ENCODE measurements around the gene KIF26B. TPM values are rescaled to one million over a fixed set of nuclear protein-coding genes. Genes with fewer than 3 reads are reported as not detected.

The KIF26B gene
- total RNA-seq, 1 donor from 2014 or later: 0.02 TPM

DNA sequence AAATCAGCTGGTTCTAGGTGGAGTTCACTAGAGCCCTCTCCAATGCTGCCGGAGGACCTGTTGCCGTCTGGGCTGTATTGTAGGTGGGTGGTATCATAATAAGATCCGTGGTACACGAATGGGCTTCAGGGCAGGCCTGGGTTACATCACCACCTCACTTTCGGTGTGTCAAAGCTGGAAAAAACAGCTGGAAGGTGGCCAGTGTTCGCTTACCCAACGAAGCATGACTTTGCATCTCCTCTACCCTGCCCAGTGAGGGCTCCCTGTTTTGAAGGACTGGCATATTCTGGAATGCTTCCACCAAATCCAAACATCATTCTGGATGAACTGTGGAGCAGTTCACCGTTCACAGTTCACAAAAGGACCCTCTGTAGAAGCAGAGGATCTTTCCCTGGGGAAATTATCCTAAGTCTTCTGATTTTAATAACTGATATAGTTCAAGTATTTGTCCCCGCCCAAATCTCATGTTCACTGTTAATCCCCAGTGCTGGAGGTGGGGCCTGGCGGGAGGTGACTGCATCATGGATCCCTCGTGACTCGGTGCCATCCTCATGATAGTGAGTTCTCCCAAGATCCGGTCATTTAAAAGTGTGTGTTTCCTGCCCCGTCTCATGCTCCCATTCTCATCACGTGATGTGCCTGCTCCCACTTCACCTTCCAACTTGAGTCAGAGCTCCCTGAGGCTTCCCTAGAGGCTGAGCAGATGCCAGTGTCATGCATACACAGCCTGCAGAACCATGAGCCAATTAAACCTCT lies 429.0 kb downstream of the KIF26B start:
- intact Hi-C loops (cut with micrococcal nuclease): no loop called here

DNA sequence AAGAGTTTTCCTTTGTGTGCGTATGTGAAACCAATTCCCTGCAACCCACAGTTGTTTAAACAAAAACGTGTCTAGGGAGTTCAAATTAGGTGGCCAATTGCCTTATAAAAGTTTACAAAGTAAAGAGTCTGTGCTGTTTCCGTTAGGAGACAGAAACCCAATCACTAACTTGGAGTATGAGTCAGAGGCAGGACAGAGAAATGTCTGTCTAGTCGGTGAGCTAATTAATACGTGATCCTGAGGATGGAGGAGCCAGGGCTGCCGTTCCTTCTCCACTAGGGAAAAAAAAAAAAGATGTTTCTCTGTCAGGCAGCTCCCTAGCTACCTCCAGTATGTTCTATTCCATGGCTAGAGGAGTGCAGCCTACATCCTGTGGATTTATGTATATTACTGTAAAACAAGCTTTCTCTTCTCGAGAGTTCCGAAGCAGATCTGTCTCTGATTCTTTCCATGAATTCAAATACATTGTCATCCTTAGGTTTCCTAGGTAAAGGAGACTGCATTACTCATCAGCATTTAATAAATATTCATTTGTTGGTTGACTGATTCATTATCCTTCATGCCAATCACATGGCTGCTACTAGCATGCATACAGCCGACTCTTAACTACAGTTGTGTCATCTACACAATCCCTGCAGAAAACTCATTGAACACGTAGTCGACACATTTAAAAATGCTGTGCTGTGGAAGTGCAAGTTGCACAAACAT lies 430.6 kb downstream of the KIF26B start:
- intact Hi-C loops (cut with micrococcal nuclease): no loop called here

DNA sequence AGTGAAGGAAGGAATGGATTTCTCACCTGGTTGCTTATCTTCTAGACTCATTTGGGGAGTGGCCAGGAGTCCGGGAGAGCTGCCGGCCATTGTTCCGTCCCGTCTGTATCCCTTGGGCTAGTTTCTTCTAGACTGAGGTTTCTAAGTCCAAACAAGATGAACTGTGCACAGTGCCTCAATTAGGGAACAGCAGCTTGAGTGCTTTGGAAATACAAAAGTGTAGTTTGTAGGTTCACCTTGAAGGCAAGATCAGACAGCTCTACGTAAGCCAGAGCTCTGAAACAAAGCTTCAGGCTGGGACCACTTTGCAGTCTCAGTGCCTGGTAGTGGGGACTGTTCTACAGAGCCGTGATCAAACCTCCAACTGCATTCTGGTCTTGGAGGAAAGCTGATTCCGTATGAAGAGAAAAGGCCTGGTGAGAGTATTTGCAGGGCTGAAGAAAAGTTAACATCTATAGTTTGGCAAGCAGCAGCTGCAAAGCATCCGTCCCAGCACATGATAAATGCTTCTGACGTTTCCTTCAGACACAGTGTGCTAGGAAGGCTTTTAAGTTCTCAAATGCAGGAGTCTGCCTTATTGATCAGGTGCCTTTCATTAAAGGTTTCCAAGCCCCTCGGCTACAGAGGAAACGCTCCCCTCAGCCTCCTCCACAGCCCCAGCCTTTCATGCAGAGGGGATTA lies 432.8 kb downstream of the KIF26B start:
- intact Hi-C loops (cut with micrococcal nuclease): no loop called here

DNA sequence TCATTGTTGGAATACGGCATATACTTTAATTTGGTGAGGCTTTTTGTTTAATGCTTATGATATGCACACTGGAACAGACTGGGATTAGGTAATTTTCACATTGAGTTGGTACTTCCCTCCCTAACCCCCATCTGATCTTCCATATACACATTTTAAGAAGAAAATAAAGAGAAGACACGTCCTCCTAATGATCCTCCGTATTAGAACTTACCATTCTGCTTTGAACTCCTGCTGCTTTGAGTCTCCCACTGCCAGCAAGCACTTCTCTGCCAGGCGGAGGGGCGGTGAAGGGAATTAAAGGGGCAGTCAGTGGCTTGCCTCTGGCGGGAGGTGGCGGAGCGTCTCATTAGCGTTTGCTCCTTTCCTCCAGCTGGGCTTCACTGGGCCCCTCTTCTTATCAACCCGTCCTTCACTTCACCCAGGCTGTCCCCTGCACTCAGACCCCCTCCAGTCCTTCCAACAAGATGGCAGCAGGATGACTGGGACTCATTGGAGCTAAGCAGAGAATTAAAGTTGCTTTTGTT lies 433.4 kb downstream of the KIF26B start:
- intact Hi-C loops (cut with micrococcal nuclease): no loop called here

DNA sequence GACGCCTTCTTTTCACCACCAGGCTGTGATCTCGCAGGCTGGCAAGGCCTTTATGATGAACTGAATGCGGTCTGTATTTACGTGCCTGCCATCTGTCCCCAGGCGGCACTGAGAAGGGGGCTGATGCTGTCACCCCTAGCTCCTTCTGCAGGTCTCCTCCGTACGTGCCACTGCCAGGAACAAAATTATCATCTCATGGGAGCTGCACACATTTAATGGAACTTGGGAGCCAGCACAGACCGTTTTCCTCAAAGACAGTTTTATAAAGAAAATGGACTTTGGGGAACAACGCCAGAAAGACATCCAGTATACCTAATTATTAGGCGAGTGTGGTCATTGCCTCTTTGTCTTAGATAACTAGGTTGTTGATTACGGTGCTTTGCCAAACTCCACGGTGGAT lies 434.5 kb downstream of the KIF26B start:
- intact Hi-C loops (cut with micrococcal nuclease): no loop called here

DNA sequence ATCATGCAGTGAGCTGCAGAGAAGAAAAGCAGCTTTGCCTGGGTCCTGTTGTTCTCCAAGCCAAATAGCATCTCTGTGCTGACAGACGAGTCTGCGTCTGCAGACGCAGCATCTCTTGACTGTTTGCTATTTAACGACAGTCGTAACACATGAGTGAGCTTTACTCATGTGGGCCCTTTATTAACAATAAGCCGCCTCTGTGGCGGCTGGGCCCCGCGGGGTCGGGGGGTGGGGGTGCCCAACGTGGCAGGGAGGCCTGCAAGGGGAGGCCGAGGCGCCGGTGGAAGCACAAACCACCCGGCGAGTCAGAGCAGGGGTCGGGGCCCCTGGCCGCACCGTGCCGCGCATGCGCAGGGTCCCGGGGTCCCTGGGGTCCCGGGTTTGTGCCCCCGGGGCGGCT lies 435.1 kb downstream of the KIF26B start:
- intact Hi-C loops (cut with micrococcal nuclease): no loop called here

DNA sequence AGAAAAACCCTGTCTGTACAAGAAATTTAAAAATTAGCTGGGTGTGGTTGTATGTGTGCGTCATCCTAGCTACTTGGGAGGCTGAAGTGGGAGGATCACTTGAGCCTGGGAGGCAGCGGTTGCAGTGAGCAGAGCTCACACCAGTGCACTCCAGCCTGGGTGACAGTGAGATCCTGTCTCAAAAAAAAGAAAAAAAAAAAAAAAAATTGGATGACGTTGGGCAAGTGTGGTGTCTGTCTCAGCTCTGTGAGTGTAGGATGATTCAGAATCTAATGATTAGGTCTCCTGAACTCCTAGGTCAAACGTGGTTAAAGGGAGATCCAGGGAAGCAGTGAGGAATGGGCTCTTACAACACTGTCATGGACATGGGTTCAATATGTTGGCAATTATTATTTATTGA lies 435.9 kb downstream of the KIF26B start:
- intact Hi-C loops (cut with micrococcal nuclease): no loop called here

DNA sequence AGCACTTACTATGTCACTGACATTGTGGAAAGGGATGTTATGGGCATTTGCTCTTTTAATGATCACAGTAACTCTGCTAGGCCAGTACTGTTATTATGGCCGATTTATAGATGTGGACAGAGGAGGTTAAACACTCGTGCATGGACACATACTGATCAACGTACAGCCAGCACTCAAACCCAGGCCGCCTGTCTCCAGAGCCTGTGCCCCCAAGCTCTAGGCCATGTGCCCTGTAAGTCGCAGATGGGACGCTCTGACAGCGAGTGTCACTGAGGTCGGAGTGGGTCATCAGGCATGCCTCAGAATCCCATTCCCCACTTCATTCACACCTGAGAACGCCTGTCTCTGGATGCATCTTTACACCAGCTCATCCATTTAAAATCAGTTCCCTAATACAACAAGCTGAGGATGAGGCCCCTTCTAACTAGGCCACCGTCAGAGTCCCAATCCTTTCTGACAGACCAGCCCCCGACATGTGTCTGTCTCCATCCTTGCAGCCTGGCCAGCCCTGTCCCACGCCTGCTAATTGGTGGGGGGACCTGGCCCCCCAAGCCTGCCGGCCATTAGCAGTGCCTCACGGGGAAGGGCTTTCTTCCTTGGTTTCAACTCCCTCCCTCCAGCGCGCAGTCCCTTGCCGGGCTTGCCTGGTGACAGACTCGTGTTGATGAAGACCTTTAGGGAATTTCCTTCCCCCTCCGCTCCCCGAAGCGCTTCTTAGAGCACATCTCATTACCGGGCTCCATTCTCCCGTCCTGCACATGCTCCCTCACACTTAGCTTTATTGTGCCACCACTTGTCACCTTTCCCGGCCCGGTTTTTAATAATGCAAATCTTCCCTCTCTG lies 436.8 kb downstream of the KIF26B start:
- intact Hi-C loops (cut with micrococcal nuclease): no loop called here

DNA sequence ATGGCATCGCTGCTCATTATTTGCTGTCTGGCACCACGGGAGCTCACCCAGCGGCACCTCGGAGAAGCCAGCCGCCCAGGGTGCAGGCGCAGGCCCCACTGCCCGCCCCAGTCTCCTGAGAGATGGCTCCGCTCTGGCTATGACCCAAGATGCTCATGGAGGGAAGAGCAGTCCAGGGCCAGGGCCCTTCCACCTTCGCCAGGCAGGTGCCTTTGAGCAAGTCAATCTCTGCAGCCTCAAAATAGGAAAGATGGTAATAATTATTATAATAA lies 437.3 kb downstream of the KIF26B start:
- intact Hi-C loops (cut with micrococcal nuclease): no loop called here

DNA sequence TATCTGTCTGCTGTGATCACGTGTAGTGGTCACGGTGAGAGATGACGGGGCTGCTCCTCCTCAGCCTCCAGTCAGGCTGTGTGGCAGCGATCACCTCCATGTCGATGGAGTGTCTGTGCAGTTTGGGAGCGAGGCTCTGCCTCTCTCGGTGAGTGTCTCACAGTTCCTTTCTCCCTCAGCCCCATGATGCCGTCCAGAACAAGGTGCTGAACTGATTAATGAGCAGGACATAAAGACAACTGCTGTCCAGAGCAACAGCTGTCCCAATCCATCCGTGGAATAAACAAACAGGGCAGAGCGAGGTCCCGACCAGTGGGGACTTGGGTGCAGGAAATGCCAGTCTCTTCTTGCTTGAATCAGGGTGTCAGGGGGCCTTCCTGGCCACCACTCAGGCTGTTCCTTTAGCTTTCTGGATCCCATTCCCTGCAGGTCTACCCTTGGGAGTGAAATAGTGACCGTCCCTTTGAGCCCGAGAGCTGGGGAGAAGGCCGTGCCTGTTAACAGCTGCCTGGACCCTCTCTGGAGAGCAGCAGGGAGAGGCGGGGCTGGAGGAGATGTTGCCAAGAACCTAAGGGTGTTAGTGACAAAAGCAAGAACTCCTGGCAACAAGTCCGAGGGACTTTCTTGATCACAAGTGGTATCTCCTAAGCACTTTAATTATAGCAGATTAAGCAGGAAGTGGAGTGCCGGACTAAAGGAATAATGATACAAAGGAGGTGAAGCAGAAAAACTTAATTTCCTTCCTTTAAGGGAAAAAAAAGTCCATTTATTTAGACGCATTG lies 443.9 kb downstream of the KIF26B start:
- intact Hi-C loops (cut with micrococcal nuclease): no loop called here

DNA sequence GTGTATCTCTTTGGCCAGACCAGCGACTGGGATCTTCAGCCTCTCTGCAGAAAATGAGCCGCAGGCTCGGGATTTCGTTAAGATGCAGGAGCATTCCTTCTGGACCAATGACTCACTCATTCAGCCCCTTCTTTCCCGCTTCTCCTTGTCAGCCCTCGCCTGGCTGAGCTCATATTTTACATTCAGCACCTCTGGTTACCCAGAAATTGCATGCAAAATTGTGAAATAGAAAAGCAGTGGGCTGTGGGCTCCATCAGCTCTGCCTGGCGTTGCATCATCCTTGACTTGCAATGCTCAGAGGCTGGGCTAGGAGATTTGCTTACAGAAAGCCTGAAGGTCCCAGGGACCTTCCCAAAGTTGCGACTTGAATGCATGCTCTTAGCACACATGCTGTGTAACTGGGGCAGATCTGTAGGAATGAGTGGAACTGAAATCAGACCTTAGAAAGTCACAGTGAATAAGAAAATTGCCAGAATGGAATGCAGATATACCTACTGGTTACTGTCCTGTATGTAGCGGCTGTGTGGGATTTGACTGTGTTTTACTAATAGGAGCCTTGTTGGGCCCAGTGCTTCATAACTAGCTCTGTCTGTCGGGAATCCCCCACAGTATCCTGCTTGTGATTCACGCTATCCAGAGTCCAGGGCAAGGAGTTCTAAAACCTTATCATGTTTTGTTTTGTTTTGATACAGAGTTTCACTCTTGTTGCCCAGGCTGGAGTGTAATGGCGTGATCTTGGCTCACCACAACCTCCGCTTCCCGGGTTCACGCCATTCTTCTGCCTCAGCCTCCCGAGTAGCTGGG lies 444.8 kb downstream of the KIF26B start:
- intact Hi-C loops (cut with micrococcal nuclease): no loop called here

DNA sequence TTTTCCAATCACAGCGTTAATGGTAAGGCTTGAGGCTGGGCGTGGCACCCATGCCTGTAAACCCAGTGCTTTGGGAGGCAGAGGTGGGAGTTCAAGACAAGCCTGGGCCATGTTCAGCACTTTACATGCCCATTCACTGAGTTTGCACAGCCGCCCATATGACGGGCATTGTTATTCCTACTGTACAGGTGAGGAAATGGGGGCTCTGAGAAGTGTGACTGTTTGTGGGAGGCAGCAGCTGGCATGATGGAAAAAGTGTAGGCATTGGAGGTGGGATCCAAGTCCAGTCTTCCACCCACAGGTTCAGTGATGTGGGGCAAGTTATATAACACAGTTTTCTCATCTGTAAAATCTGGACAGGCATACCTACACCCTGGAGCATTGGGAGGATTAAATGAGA lies 445.9 kb downstream of the KIF26B start:
- intact Hi-C loops (cut with micrococcal nuclease): no loop called here

DNA sequence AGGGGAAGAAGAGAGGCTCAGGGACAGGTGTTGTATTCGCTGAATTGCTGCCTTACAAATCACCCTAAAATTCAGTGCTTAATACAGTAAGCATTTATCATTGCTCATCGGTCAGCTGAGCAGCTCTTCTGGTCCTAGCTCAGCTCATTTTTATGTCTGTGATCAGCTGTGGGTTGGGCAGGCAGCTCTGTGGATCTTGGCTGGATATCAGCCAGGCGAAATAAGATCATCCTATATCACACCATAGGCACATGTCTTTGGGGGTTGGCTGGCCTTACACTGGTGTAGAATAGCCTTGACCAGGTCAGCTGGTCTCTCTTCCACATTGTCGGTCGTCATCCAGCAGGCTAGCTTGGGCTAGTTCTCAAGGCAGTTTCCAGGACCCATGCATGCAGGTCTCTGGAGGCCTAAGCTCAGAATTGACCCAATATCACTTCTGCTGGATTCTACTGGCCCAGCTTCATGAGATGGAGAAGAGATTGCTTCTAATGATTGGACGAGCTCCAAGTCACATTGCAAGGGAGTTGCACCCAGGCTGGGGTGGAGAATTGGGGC lies 448.6 kb downstream of the KIF26B start:
- intact Hi-C loops (cut with micrococcal nuclease): no loop called here

DNA sequence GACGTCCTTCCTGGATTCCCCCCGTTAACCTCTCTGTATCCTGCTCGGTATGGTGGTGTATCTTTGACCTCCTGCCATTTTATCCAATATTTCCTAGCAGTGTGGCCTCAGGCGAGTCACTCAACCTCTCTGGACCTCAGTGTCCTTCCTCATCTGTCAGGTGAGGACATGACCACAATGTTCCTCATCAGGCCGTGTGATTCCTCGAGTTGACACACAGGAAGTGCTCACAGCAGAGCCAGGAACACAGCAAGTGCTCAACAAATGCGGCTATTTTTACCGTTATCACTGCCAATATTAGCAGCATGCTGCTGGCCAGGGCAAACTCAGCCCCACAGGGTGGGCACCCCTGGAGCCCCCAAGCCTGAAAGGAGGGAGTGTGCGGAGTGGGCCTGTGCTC lies 450.2 kb downstream of the KIF26B start:
- intact Hi-C loops (cut with micrococcal nuclease): no loop called here

DNA sequence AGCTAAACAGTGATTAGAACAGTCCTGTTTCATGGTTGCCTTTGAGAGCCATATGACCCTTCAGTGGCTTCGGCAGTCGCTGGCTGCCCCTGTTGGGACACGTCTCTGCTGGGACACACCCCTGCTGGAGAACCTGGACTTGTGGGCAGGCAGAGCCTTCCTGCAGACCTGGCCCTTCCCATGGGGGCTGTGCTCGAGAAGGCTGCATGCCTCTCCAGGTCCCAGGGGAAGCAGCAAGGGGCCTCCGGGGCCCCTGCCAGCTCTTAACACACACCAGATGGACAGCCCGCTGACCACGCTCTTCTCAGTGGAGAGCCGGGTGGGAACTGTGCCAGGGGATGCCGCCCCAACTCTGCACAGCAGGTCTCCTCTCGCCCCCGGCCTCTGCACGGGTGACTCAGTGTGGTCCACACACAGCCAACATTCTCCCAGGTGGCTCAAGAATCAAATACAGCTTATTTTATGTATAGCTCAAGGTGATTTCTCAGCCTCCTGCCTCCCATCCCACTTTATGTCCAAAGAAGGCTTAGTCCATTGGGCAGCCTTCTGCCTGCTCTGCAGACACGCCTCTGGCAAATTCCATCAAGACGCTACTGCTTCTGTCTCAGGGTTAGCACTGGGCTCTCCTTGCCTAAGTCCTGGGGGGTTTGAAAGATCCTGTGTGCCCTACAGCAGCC lies 450.8 kb downstream of the KIF26B start:
- intact Hi-C loops (cut with micrococcal nuclease): no loop called here

DNA sequence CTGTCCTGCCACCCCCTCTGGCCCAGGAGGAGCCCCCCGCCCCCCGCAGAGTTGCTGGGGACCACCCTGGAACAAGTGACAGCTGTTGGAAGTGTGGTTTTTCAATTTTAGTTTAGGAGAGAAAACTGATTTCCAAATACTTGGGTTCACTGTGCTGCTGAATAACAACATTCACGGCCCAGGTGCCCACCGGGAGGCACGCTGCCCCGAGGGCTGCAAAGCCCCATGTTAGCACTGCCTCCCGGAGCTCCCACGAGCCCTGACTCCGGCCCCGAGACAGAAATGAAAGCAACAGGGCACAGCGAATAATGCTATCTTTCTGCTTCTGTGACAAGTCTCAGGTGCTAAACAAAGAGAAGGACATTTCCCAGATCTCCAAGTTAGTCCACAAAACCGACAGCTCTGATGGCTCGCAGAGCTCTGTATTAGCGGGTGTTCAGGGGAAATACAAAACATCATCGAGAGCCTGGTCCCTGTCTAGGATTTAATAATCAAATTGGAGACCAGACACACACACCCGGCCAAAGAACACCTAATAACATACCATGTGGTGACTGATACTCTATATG lies 451.5 kb downstream of the KIF26B start:
- intact Hi-C loops (cut with micrococcal nuclease): no loop called here

DNA sequence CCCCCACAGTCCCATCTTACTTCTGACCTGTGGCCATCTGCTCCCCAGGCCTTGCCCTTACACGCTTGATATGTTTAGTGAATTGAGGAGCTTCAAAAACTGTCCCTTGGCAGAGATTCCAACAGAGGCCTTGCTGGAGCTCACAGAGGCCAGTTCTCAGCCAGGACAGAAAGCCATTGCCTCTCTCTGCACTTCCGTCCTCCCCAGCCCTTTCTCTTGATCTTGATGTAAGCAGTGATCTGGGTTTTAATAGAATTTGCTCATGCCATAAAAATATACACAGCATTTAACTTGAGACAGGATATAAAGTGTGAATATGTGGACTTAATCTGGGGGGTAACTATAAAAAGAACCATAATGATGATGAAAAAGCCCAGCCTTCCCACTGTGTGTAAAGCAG lies 453.5 kb downstream of the KIF26B start:
- intact Hi-C loops (cut with micrococcal nuclease): no loop called here

DNA sequence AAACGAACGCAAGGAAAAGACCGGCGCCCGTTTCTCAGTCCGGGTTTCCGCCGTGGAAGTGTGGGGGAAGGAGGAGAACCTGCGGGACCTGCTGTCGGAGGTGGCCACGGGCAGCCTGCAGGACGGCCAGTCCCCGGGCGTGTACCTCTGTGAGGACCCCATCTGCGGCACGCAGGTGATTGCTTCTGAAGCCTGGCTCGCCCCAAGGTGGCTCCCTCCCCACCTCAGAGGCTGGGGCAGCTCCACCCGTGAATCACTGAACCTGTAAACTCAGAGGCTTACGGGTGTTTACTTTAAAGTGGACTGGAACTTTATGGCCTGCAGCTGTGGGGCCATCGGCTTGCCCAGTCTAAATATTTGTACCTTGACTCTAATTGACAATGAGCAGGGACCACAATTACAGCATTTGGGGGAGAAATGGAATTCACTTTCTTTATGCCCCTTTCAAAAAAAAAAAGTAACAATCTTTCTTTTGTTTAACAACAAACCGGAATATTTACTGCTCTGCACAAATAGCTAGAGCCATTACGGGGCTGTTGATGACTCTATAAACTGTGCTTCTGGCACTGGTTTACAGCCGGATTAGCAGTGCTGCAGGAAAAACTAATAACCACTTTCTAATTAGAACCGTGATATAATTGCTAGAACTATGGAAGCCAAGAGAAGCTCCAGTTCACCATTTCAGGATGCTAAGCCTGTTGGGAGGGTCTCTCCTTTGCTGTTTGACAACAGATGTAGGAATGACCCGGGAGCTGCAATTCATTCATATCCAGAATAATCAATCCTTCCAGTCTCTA lies 454.8 kb downstream of the KIF26B start:
- intact Hi-C loops (cut with micrococcal nuclease): no loop called here
